Measurements from ENCODE around the gene IRS4. TPM values are rescaled to one million over a fixed set of nuclear protein-coding genes. Genes with fewer than 3 reads are reported as not detected.

The IRS4 gene
- total and polyA plus RNA-seq, 2 of the 8 experiments (the other 6 are each of a cell fraction or from before 2014, with no cell fraction given), result 3.8 to 14.1 TPM

GRCh38 chrX:108696690-108697089 is 39.7 kb downstream of the IRS4 start:
- Histone ChIP-seq H4K91ac (replicated peaks; ENCODE audit: insufficient read length, low read length) (no peak overlapping the region), H3K9me3 (ENCODE audit: insufficient read depth in 2 of 2, low read depth in 1 of 2, low read length in 1 of 2) (no peaks in the 10 kb centered on the region), H3K23me2 (ENCODE audit: low read depth, low read length) (no peaks in the 10 kb centered on the region), H3K79me1 (ENCODE audit: low read depth, low read length) (no peaks in the 10 kb centered on the region), H4K5ac (ENCODE audit: insufficient read length, low read depth, low read length) (no peak overlapping the region), H3K4me1 (replicated peaks in 1 of 4; ENCODE audit: control insufficient read depth in 3 of 4, insufficient read depth in 4 of 4, low read length in 3 of 4) (no peaks in the 10 kb centered on the region), H3K23ac (ENCODE audit: insufficient read length) (no peak overlapping the region), H2BK5ac (ENCODE audit: low read depth, low read length) (no peak overlapping the region), H3K4ac (replicated peaks; ENCODE audit: insufficient read length, low read depth, low read length) (no peak overlapping the region), H3K27me3 (replicated peaks in 1 of 4; ENCODE audit: control insufficient read depth in 3 of 4, extremely low read depth in 1 of 4, insufficient read depth in 3 of 4, low read length in 3 of 4) (no peaks in the 10 kb centered on the region), H4K20me1 (replicated peaks in 1 of 2; ENCODE audit: control insufficient read depth in 1 of 2, insufficient read depth in 2 of 2, low read length in 2 of 2) (no peaks in the 10 kb centered on the region), H3K4me2 (ENCODE audit: insufficient read depth in 1 of 2, low read depth in 2 of 2, low read length in 2 of 2) (no peak overlapping the region), H2AFZ (ENCODE audit: low read length) (no peak overlapping the region), H2BK120ac (replicated peaks; ENCODE audit: low read depth, low read length) (no peak overlapping the region), H3K18ac (ENCODE audit: extremely low read depth, low read length) (no peak overlapping the region), H4K8ac (ENCODE audit: extremely low read depth, insufficient read depth, low read length) (no peak overlapping the region), H3K36me3 (ENCODE audit: control insufficient read depth in 2 of 4, insufficient read depth in 4 of 4, low read length in 3 of 4) (no peaks in the 10 kb centered on the region; a peak in 1 of 8 replicates), H3K14ac (ENCODE audit: insufficient read length) (no peak overlapping the region), H2AK5ac (ENCODE audit: low read depth, low read length) (no peak overlapping the region), H3K56ac (replicated peaks; ENCODE audit: insufficient read length, low read depth, low read length) (no peak overlapping the region), H3K79me2 (ENCODE audit: control insufficient read depth in 1 of 2, insufficient read depth in 2 of 2, low read length in 2 of 2) (no peaks in the 10 kb centered on the region), H3K27ac (ENCODE audit: low read depth, low read length) (no peak overlapping the region), H2BK20ac (ENCODE audit: low read length) (no peak overlapping the region), H3K9ac (replicated peaks in 1 of 4; ENCODE audit: extremely low read depth in 1 of 4, low read depth in 3 of 4, low read length in 3 of 4) (no peak overlapping the region), H3K4me3 (ENCODE audit: extremely low read depth in 1 of 4, insufficient read depth in 2 of 4, low read depth in 3 of 4, low read length in 4 of 4) (no peak overlapping the region), H2BK12ac (ENCODE audit: low read depth, low read length) (no peak overlapping the region), H2BK15ac (ENCODE audit: low read length) (no peak overlapping the region)
- CTCF ChIA-PET (ENCODE audit: partially characterized antibody), result no interaction called here
- TF ChIP-seq SRF (IDR thresholded peaks at IDR 0.05; ENCODE audit: low read depth, low read length) (no peak), ZNF274 (IDR thresholded peaks at IDR 0.05; ENCODE audit: borderline replicate concordance, extremely low read depth, low read length) (no peak), POLR2AphosphoS5 (IDR thresholded peaks at IDR 0.05; ENCODE audit: low read depth, low read length) (no peak), RBBP5 (IDR thresholded peaks at IDR 0.05; ENCODE audit: borderline replicate concordance, low read depth, low read length) (no peak), YY1 (IDR thresholded peaks at IDR 0.05; ENCODE audit: low read depth, low read length) (no peak), ATF2 (IDR thresholded peaks at IDR 0.05; ENCODE audit: low read length) (no peak), CEBPB (IDR thresholded peaks at IDR 0.05; ENCODE audit: low read depth, low read length) (no peak), ASH2L (IDR thresholded peaks at IDR 0.05; ENCODE audit: low read length) (no peak), KDM4A (IDR thresholded peaks at IDR 0.05; ENCODE audit: low read depth, low read length, severe bottlenecking) (no peak)
- TF ChIP-seq, protein P1, sequence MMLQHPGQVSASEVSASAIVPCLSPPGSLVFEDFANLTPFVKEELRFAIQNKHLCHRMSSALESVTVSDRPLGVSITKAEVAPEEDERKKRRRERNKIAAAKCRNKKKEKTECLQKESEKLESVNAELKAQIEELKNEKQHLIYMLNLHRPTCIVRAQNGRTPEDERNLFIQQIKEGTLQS (IDR thresholded peaks at IDR 0.05; ENCODE audit: insufficient read depth, low read depth, low read length), result no peak
- TF ChIP-seq, protein P2, sequence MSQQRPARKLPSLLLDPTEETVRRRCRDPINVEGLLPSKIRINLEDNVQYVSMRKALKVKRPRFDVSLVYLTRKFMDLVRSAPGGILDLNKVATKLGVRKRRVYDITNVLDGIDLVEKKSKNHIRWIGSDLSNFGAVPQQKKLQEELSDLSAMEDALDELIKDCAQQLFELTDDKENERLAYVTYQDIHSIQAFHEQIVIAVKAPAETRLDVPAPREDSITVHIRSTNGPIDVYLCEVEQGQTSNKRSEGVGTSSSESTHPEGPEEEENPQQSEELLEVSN (IDR thresholded peaks at IDR 0.05), result no peak
- FAIRE-seq (no peak), DNase-seq (ENCODE audit: low read depth in 1 of 2, low spot score in 2 of 2) (no peak)
- POLR2A ChIA-PET (ENCODE audit: partially characterized antibody), result no interaction called here
- 83% methylated on average over 3 of the region's 3 CpGs; no CpG with 5 or more reads in 1 of the 2 experiments for WGBS, 2 experiments (ENCODE audit: extremely low coverage in 1 of 2, insufficient coverage in 1 of 2, insufficient read length in 1 of 2, insufficient replicate concordance in 2 of 2, low coverage in 1 of 2, low lambda C conversion rate in 2 of 2, missing lambda C conversion rate in 1 of 2)

All from H1 (cell line).